GM18870 (cell line): ENCODE data around the gene PCTP.

ENCODE experiments used
- ATAC-seq: cut with Tn5 transposase; IDR thresholded peaks from one replicate; pipeline ENCODE4 v1.9.1; 2021; ENCODE audit warnings: moderate library complexity; ENCODE audit not compliant: unreplicated experiment

Gene PCTP

GRCh38 chr17:55751720-55752250 lies 934 bp downstream of the PCTP start:
- no peak for ATAC-seq

- no peak for ATAC-seq
Observed at GRCh38 chr17:55756689-55757088, 5.8 kb downstream of the PCTP start.

GRCh38 chr17:55757659-55758058 lies 6.8 kb downstream of the PCTP start:
- peak; percentile 51 for ATAC-seq

- ATAC-seq = no peak
Observed at GRCh38 chr17:55758171-55758570, 7.3 kb downstream of the PCTP start.

- ATAC-seq = no peak
Observed at GRCh38 chr17:55760643-55761355, 9.9 kb downstream of the PCTP start.

- ATAC-seq = no peak
Observed at GRCh38 chr17:55762086-55762858, 11.4 kb downstream of the PCTP start.

GRCh38 chr17:55763856-55764255 lies 13.0 kb downstream of the PCTP start:
- ATAC-seq = no peak

GRCh38 chr17:55764610-55765009 lies 13.8 kb downstream of the PCTP start:
- ATAC-seq = no peak

GRCh38 chr17:55765472-55765871 lies 14.6 kb downstream of the PCTP start:
- ATAC-seq = no peak

- ATAC-seq = no peak
Observed at GRCh38 chr17:55768936-55769624, 18.2 kb downstream of the PCTP start.

- no peak for ATAC-seq
Observed at GRCh38 chr17:55769625-55770000, 18.8 kb downstream of the PCTP start.

- ATAC-seq = no peak
Observed at GRCh38 chr17:55770196-55770870, 19.5 kb downstream of the PCTP start.

GRCh38 chr17:55772086-55772485 lies 21.2 kb downstream of the PCTP start:
- ATAC-seq = no peak

- ATAC-seq = no peak
Observed at GRCh38 chr17:55773671-55774070, 22.8 kb downstream of the PCTP start.

- ATAC-seq = no peak
Observed at GRCh38 chr17:55774846-55775271, 24.0 kb downstream of the PCTP start.

GRCh38 chr17:55776271-55776670 lies 25.4 kb downstream of the PCTP start:
- ATAC-seq = no peak

GRCh38 chr17:55777471-55777971 lies 26.7 kb downstream of the PCTP start:
- ATAC-seq = no peak

- ATAC-seq = no peak
Observed at GRCh38 chr17:55778389-55779118, 27.7 kb downstream of the PCTP start.

GRCh38 chr17:55783684-55784245 lies 32.9 kb downstream of the PCTP start:
- no peak for ATAC-seq

GRCh38 chr17:55784666-55785065 lies 33.8 kb downstream of the PCTP start:
- ATAC-seq = no peak
